Stimulated activated memory B cell treated with anti-CD40 and anti-IgM and Interleukin-4, amounts not matched to agents 10 μg/mL and 1 μg/mL and 100 μg/mL, for 72 hours (primary cell): Measurements from ENCODE around the gene SPRY2.

Source experiments
- ATAC-seq: fragments of 150-1000 bp; cut with Tn5 transposase; 2 replicates; pipeline ENCODE4 v1.10.0; 2021
- H3K27ac Mint-ChIP-seq: one replicate; pipeline ENCODE4 v1.8.0; 2022; ENCODE audit warnings: mild to moderate bottlenecking, mixed read lengths
- H3K27me3 Mint-ChIP-seq: one replicate; pipeline ENCODE4 v1.8.0; 2022; ENCODE audit warnings: mixed read lengths
- H3K36me3 Mint-ChIP-seq: one replicate; pipeline ENCODE4 v1.8.0; 2022; ENCODE audit warnings: mixed read lengths
- H3K4me1 Mint-ChIP-seq: one replicate; pipeline ENCODE4 v1.8.0; 2022; ENCODE audit warnings: mixed read lengths
- H3K4me3 Mint-ChIP-seq: one replicate; pipeline ENCODE4 v1.8.0; 2022; ENCODE audit warnings: mild to moderate bottlenecking, moderate library complexity, mixed read lengths
- H3K9me3 Mint-ChIP-seq: one replicate; pipeline ENCODE4 v1.8.0; 2022; ENCODE audit warnings: mixed read lengths

Gene SPRY2

GRCh38 chr13:80307401-80307987, 33.4 kb downstream of the SPRY2 start:
- Mint-ChIP-seq H3K27ac (no peak overlapping the region), H3K4me3 (no peak overlapping the region), H3K27me3 (no peaks in the 10 kb centered on the region), H3K9me3 (peaks cover 2% of the 10 kb centered on the region), H3K36me3 (no peaks in the 10 kb centered on the region), H3K4me1 (peaks cover 8% of the 10 kb centered on the region)
- no peak for ATAC-seq

DNA sequence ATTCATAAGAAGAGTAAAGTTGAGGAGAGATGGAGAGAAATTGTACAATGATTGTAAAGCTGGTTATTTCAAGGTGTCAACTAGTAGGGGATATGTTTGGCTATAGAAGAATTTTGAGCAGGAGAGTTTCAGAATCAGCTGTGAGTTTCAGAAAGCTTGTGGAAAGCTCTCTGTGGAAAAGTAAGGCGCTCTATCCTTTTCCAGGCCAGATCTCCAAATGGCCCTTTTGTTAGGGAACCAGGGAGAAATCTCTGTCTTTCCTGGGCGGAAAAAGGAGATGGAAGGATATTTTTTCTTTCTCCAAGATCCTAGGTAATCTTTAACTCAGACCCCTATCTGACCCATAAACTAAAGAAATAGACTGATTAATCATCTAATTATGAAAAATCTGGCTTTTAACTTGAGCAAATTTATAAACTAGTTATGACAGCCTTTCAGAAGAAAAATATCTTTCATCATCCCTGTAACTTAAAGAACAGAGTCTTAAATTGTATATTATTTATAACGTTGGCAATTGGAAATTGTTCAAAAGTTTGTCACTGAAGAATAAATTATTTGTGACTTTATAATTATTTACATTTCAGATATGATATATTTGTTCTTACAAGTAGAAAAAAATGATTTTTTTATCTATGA, 34.5 kb downstream of the SPRY2 start:
- Mint-ChIP-seq H3K27ac (no peak overlapping the region), H3K4me3 (no peak overlapping the region), H3K4me1 (peaks cover 8% of the 10 kb centered on the region), H3K36me3 (no peaks in the 10 kb centered on the region), H3K27me3 (no peaks in the 10 kb centered on the region), H3K9me3 (peaks cover 2% of the 10 kb centered on the region)
- ATAC-seq: no peak

GRCh38 chr13:80305737-80306136, 35.2 kb downstream of the SPRY2 start:
- Mint-ChIP-seq H3K4me1 (peaks cover 8% of the 10 kb centered on the region), H3K27ac (no peak overlapping the region), H3K9me3 (peaks cover 2% of the 10 kb centered on the region), H3K36me3 (no peaks in the 10 kb centered on the region), H3K4me3 (no peak overlapping the region), H3K27me3 (no peaks in the 10 kb centered on the region)
- no peak for ATAC-seq

DNA sequence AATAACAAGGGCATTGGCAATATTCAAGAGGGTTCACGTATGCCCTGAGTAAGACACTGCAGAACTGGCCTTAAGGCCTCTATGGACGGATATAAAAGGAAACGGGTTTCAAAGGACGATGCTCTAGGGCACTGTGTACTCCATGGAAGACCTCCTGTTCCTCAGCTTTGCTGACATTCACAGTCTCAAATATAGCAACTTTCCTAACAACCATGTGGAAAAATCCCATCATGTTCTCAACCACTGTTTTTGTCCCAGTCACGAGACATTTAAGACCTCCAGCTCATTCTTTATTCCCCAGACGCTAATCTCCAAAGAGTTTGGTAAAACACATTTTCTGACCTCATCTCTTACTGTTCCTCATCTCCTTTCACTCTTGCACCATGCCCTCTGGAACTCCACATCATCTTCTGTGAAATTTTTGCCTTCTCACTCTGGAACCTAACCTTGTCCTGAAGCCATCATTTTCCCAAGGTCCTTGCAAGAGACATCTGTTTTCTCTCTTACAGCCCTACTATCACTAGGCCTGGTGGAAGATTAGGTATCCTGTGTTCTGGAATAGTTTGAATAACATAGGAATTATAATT, 37.6 kb downstream of the SPRY2 start:
- no peak for ATAC-seq
- no peak overlapping the region for H3K4me3 Mint-ChIP-seq
- peaks cover 2% of the 10 kb centered on the region for H3K9me3 Mint-ChIP-seq
- H3K27ac Mint-ChIP-seq: no peak overlapping the region
- peaks cover 8% of the 10 kb centered on the region for H3K4me1 Mint-ChIP-seq
- H3K27me3 Mint-ChIP-seq: no peaks in the 10 kb centered on the region
- no peaks in the 10 kb centered on the region for H3K36me3 Mint-ChIP-seq

- no peak for ATAC-seq
- Mint-ChIP-seq H3K36me3 (no peaks in the 10 kb centered on the region), H3K4me3 (no peak overlapping the region), H3K27me3 (no peaks in the 10 kb centered on the region), H3K4me1 (no peaks in the 10 kb centered on the region), H3K27ac (no peak overlapping the region), H3K9me3 (peaks cover 2% of the 10 kb centered on the region)
These were observed 41.9 kb downstream of the SPRY2 start for GRCh38 chr13:80299046-80299445.

- Mint-ChIP-seq H3K4me1 (no peaks in the 10 kb centered on the region), H3K27ac (no peak overlapping the region), H3K36me3 (no peaks in the 10 kb centered on the region), H3K27me3 (no peaks in the 10 kb centered on the region), H3K4me3 (no peak overlapping the region), H3K9me3 (no peaks in the 10 kb centered on the region)
- no peak for ATAC-seq
These were observed 43.4 kb downstream of the SPRY2 start for GRCh38 chr13:80297503-80297902.

- Mint-ChIP-seq H3K9me3 (no peaks in the 10 kb centered on the region), H3K27ac (no peak overlapping the region), H3K4me3 (no peak overlapping the region)
These were observed 43.8 kb downstream of the SPRY2 start for GRCh38 chr13:80297094-80297493.

GRCh38 chr13:80296638-80297037, 44.3 kb downstream of the SPRY2 start:
- no peaks in the 10 kb centered on the region for H3K4me1 Mint-ChIP-seq
- H3K27ac Mint-ChIP-seq: no peak overlapping the region
- H3K27me3 Mint-ChIP-seq: no peaks in the 10 kb centered on the region
- no peak for ATAC-seq
- no peak overlapping the region for H3K4me3 Mint-ChIP-seq
- H3K9me3 Mint-ChIP-seq: no peaks in the 10 kb centered on the region
- no peaks in the 10 kb centered on the region for H3K36me3 Mint-ChIP-seq

More at GRCh38 chr13:80297094-80297493, 43.8 kb downstream of the SPRY2 start:
- H3K36me3 Mint-ChIP-seq: no peaks in the 10 kb centered on the region
- H3K27me3 Mint-ChIP-seq: no peaks in the 10 kb centered on the region
- ATAC-seq: no peak
- H3K4me1 Mint-ChIP-seq: no peaks in the 10 kb centered on the region

- no peaks in the 10 kb centered on the region for H3K4me1 Mint-ChIP-seq
- no peak for ATAC-seq
These were observed 50.3 kb downstream of the SPRY2 start for GRCh38 chr13:80290591-80290990.

More at GRCh38 chr13:80290591-80290990, 50.3 kb downstream of the SPRY2 start:
- Mint-ChIP-seq H3K9me3 (no peaks in the 10 kb centered on the region), H3K4me3 (no peak overlapping the region), H3K27ac (no peak overlapping the region), H3K36me3 (no peaks in the 10 kb centered on the region), H3K27me3 (no peaks in the 10 kb centered on the region)
